PC-3 (cell line): ENCODE measurements around the gene COMMD8. TPM values are rescaled to one million over a fixed set of nuclear protein-coding genes. Genes with fewer than 3 reads are reported as not detected.
"Not testable (repeated sequence)": the region's sequence is repeated elsewhere in the genome, so short reads cannot be mapped to it uniquely, and the experiment has no call there.

ENCODE experiments used
- ATAC-seq: fragments of 200-7000 bp; cut with Tn5 transposase; 2 replicates; pipeline ENCODE4 v1.9.1; 2020; ENCODE audit warnings: mild to moderate bottlenecking, moderate library complexity
- BruUV-seq: library from RNA; stranded (reverse); fragments of 400-500 nt; replicated peaks from 2 replicates; lab custom pipeline; 2021; lab: Mats Ljungman, UMichigan
- CTCF ChIA-PET: fragments of 300-600 bp; sonication (Branson Sonifier 250); formaldehyde crosslinking; loops from one replicate; lab custom pipeline; 2022; ENCODE audit warnings: antibody characterized with exemption; lab: Charles Lee
- POLR2A ChIA-PET: fragments of 300-600 bp; sonication (Branson Sonifier 250); formaldehyde crosslinking; loops from one replicate; lab custom pipeline; 2022; ENCODE audit warnings: antibody characterized with exemption; ENCODE audit not compliant: unreplicated experiment; lab: Charles Lee
- DNase-seq: peaks from one replicate; pipeline ENCODE4 v3.0.0-alpha.2; 2015
- H2AFZ ChIP-seq: fragments of 300-600 bp; sonication (generic); 2 replicates; pipeline ENCODE4 v1.6.0; 2016; ENCODE audit warnings: antibody characterized with exemption, low read length
- H3F3A ChIP-seq: fragments of 300-600 bp; sonication (generic); one replicate; pipeline ENCODE4 v1.6.0; 2017; ENCODE audit warnings: antibody characterized with exemption, low read length, control low read depth, mild to moderate bottlenecking; ENCODE audit not compliant: unreplicated experiment
- H3K27ac ChIP-seq: fragments of 300-600 bp; sonication (generic); 2 replicates; pipeline ENCODE4 v1.5.1; 2016; ENCODE audit warnings: mild to moderate bottlenecking, low read length
- H3K27me3 ChIP-seq: fragments of 300-600 bp; sonication (generic); 2 replicates; pipeline ENCODE4 v1.6.1; 2016; ENCODE audit warnings: low read length, mixed read lengths
- H3K36me3 ChIP-seq: fragments of 300-600 bp; sonication (generic); 2 replicates; pipeline ENCODE4 v1.6.1; 2016; ENCODE audit warnings: low read depth, mixed run types, low read length, mixed read lengths
- H3K4me1 ChIP-seq: fragments of 300-600 bp; sonication (generic); 2 replicates; pipeline ENCODE4 v1.5.1; 2016; ENCODE audit warnings: low read length; ENCODE audit not compliant: insufficient read depth
- H3K4me2 ChIP-seq: fragments of 300-600 bp; sonication (generic); 2 replicates; pipeline ENCODE4 v1.6.0; 2016; ENCODE audit warnings: low read length
- H3K4me3 ChIP-seq: fragments of 300-600 bp; sonication (generic); 2 replicates; pipeline ENCODE4 v1.5.1; 2016; ENCODE audit warnings: mild to moderate bottlenecking, low read length, mixed read lengths
- H3K79me2 ChIP-seq: fragments of 300-600 bp; sonication (generic); 2 replicates; pipeline ENCODE4 v1.6.1; 2017; ENCODE audit warnings: low read length, mixed read lengths
- H3K9ac ChIP-seq: fragments of 300-600 bp; sonication (generic); 2 replicates; pipeline ENCODE4 v1.6.0; 2016; ENCODE audit warnings: mild to moderate bottlenecking, low read length
- H3K9me2 ChIP-seq: fragments of 300-600 bp; sonication (generic); replicated peaks from 2 replicates; pipeline ENCODE4 v1.6.1; 2016; ENCODE audit warnings: mixed run types, low read length, mixed read lengths
- H3K9me3 ChIP-seq: fragments of 300-600 bp; sonication (generic); 2 replicates; pipeline ENCODE4 v1.6.1; 2016; ENCODE audit warnings: low read length, mixed read lengths
- H4K20me1 ChIP-seq: fragments of 300-600 bp; sonication (generic); 2 replicates; pipeline ENCODE4 v1.6.1; 2016; ENCODE audit warnings: low read length, mixed read lengths
- CTCF ChIP-seq: fragments of 300-600 bp; sonication (generic); conservative IDR thresholded peaks from 2 replicates; pipeline ENCODE4 v1.5.1; 2017; ENCODE audit warnings: antibody characterized with exemption, low read depth, mild to moderate bottlenecking, low read length
- EZH2 ChIP-seq: fragments of 300-600 bp; sonication (generic); IDR thresholded peaks from one replicate; pipeline ENCODE4 v1.6.1; 2017; ENCODE audit warnings: antibody characterized with exemption, mild to moderate bottlenecking, low read length; ENCODE audit not compliant: unreplicated experiment
- EZH2phosphoT487 ChIP-seq: fragments of 300-600 bp; sonication (generic); IDR thresholded peaks from 2 replicates; pipeline ENCODE4 v1.6.1; 2018; ENCODE audit warnings: mild to moderate bottlenecking, antibody characterized with exemption, low read length, borderline replicate concordance
- intact Hi-C: fragments of 100-400 bp; cut with micrococcal nuclease; formaldehyde crosslinking; loops from 2 replicates; pipeline ENCODE4 v1.9.0; 2023
- total RNA-seq: library from RNA; depleted of rRNA; stranded (reverse); fragments of >200 nt; gene quantifications from 2 replicates; pipeline ENCODE4 v1.2.3, GENCODE V29; 2014

The COMMD8 gene
- total RNA-seq, 1 experiment from 2014 or later: 9.5 TPM

- Histone ChIP-seq H3K4me2 (no peak overlapping the region), H3F3A (no peaks in the 10 kb centered on the region)
Measured at GRCh38 chr4:47493238-47494123, 30.0 kb upstream of the COMMD8 start.

GRCh38 chr4:47490550-47490949 is 27.0 kb upstream of the COMMD8 start:
- no peaks in the 10 kb centered on the region for H3K9me2 ChIP-seq
- no peak overlapping the region for H3K4me2 ChIP-seq
- intact Hi-C loops: no loop called here
- no peaks in the 10 kb centered on the region for H3K36me3 ChIP-seq
- H2AFZ ChIP-seq: no peak overlapping the region
- no peaks in the 10 kb centered on the region for H3K4me1 ChIP-seq
- no peaks in the 10 kb centered on the region for H4K20me1 ChIP-seq
- peak; percentile 48 for TF ChIP-seq CTCF
- TF ChIP-seq EZH2phosphoT487: no peak
- peak; percentile 23 for DNase-seq
- H3K9ac ChIP-seq: no peak overlapping the region
- H3K27ac ChIP-seq: no peak overlapping the region
- H3K9me3 ChIP-seq: no peaks in the 10 kb centered on the region
- H3K4me3 ChIP-seq: no peak overlapping the region
- ATAC-seq: peak; percentile 57
- POLR2A ChIA-PET: no interaction called here
- H3K79me2 ChIP-seq: no peaks in the 10 kb centered on the region
- CTCF ChIA-PET: no interaction called here
- no TSS peak for BruUV-seq
- no peaks in the 10 kb centered on the region for H3F3A ChIP-seq
- H3K27me3 ChIP-seq: no peaks in the 10 kb centered on the region

More at GRCh38 chr4:47493238-47494123, 30.0 kb upstream of the COMMD8 start:
- Histone ChIP-seq H3K4me1 (no peaks in the 10 kb centered on the region), H3K9ac (no peak overlapping the region), H3K79me2 (no peaks in the 10 kb centered on the region), H3K27me3 (no peaks in the 10 kb centered on the region), H3K27ac (no peak overlapping the region), H3K9me2 (no peaks in the 10 kb centered on the region), H2AFZ (no peak overlapping the region), H4K20me1 (no peaks in the 10 kb centered on the region), H3K4me3 (no peak overlapping the region), H3K36me3 (no peaks in the 10 kb centered on the region), H3K9me3 (no peaks in the 10 kb centered on the region)
- intact Hi-C loops: no loop called here
- no TSS peak for BruUV-seq
- no peak for DNase-seq
- ChIA-PET CTCF (no interaction called here), POLR2A (no interaction called here)
- ATAC-seq: no peak
- TF ChIP-seq EZH2: no peak
- no peak for TF ChIP-seq CTCF
- TF ChIP-seq EZH2phosphoT487: no peak

GRCh38 chr4:47488706-47489105 is 25.2 kb upstream of the COMMD8 start:
- BruUV-seq: no TSS peak
- DNase-seq: no peak
- no peak overlapping the region for H3K9ac ChIP-seq
- H3K27me3 ChIP-seq: no peaks in the 10 kb centered on the region
- no peak for ATAC-seq
- no peaks in the 10 kb centered on the region for H3K9me2 ChIP-seq
- H3K27ac ChIP-seq: no peak overlapping the region
- H3K79me2 ChIP-seq: no peaks in the 10 kb centered on the region
- intact Hi-C loops: no loop called here
- ChIA-PET CTCF (no interaction called here), POLR2A (no interaction called here)
- peaks cover 3% of the 10 kb centered on the region; the same call in 1 of the 2 replicates for H3K4me1 ChIP-seq
- H4K20me1 ChIP-seq: no peaks in the 10 kb centered on the region
- H3K4me2 ChIP-seq: no peak overlapping the region
- TF ChIP-seq EZH2phosphoT487 (no peak), EZH2 (no peak), CTCF (no peak)
- H3K4me3 ChIP-seq: no peak overlapping the region
- H3K9me3 ChIP-seq: no peaks in the 10 kb centered on the region
- no peaks in the 10 kb centered on the region for H3K36me3 ChIP-seq
- H2AFZ ChIP-seq: no peak overlapping the region
- no peaks in the 10 kb centered on the region for H3F3A ChIP-seq

GRCh38 chr4:47486727-47487126 is 23.2 kb upstream of the COMMD8 start:
- H3K9me2 ChIP-seq, DNase-seq, H3K9me3 ChIP-seq, H3K27me3 ChIP-seq, CTCF ChIA-PET, intact Hi-C loops, POLR2A ChIA-PET, H3K27ac ChIP-seq, ATAC-seq, H3K79me2 ChIP-seq, BruUV-seq, H3F3A ChIP-seq, H3K36me3 ChIP-seq, H3K4me3 ChIP-seq, H4K20me1 ChIP-seq, H2AFZ ChIP-seq, H3K9ac ChIP-seq: not testable (repeated sequence)
- H3K4me1 ChIP-seq: peaks cover 11% of the 10 kb centered on the region
- peak overlapping the region; percentile 95 for H3K4me2 ChIP-seq
